ENCODE results near the gene LTBP1.

LTBP1 gene

GRCh38 chr2:32932825-32933755 is 13.7 kb upstream of the LTBP1 start:
- no peak for DNase-seq

GRCh38 chr2:32933756-32934095 is 13.0 kb upstream of the LTBP1 start:
- no peak for DNase-seq

GRCh38 chr2:32937602-32938448 is 8.9 kb upstream of the LTBP1 start:
- DNase-seq = no peak

- no peak for DNase-seq
Observed at GRCh38 chr2:32938934-32939333, 7.8 kb upstream of the LTBP1 start.

GRCh38 chr2:32940316-32940997 is 6.3 kb upstream of the LTBP1 start:
- no peak for DNase-seq

GRCh38 chr2:32941944-32942690 is 4.6 kb upstream of the LTBP1 start:
- DNase-seq = no peak

- DNase-seq = no peak
Observed at GRCh38 chr2:32942793-32943485, 3.8 kb upstream of the LTBP1 start.

GRCh38 chr2:32945286-32945685 is 1.5 kb upstream of the LTBP1 start:
- no peak for DNase-seq

GRCh38 chr2:32947076-32947483 is 327 bp downstream of the LTBP1 start:
- DNase-seq = no peak

GRCh38 chr2:32947484-32948143 is 861 bp downstream of the LTBP1 start:
- DNase-seq = peak; percentile 9

GRCh38 chr2:32948266-32948665 is 1.5 kb downstream of the LTBP1 start:
- no peak for DNase-seq

- no peak for DNase-seq
Observed at GRCh38 chr2:32949260-32949659, 2.5 kb downstream of the LTBP1 start.

GRCh38 chr2:32951672-32952071 is 4.9 kb downstream of the LTBP1 start:
- DNase-seq = no peak

- no peak for DNase-seq
Observed at GRCh38 chr2:32952761-32953476, 6.2 kb downstream of the LTBP1 start.

- no peak for DNase-seq
Observed at GRCh38 chr2:32954206-32954605, 7.5 kb downstream of the LTBP1 start.

- no peak for DNase-seq
Observed at GRCh38 chr2:32958821-32959220, 12.1 kb downstream of the LTBP1 start.

GRCh38 chr2:32960238-32960637 is 13.5 kb downstream of the LTBP1 start:
- DNase-seq = no peak

- DNase-seq = no peak
Observed at GRCh38 chr2:32960647-32961403, 14.1 kb downstream of the LTBP1 start.

- no peak for DNase-seq
Observed at GRCh38 chr2:32962690-32963089, 15.9 kb downstream of the LTBP1 start.

- DNase-seq = no peak
Observed at GRCh38 chr2:32963941-32964340, 17.2 kb downstream of the LTBP1 start.

Measured in central memory CD4-positive, alpha-beta T cell (primary cell).